Stimulated activated CD8-positive, alpha-beta memory T cell treated with anti-CD3 and anti-CD28 coated beads, Interleukin-12 subunit alpha, Interleukin-12 subunit beta, amount 100 ng/mL, for 4 hours (primary cell): ENCODE measurements around the gene MXRA7.
A peak's percentile ranks its signal among the peaks of the same experiment; 100 is the strongest.

Source experiments
- DNase-seq: peaks from one replicate; pipeline ENCODE4 v3.0.0-alpha.2; 2020; ENCODE audit warnings: low read depth

Gene MXRA7

DNA sequence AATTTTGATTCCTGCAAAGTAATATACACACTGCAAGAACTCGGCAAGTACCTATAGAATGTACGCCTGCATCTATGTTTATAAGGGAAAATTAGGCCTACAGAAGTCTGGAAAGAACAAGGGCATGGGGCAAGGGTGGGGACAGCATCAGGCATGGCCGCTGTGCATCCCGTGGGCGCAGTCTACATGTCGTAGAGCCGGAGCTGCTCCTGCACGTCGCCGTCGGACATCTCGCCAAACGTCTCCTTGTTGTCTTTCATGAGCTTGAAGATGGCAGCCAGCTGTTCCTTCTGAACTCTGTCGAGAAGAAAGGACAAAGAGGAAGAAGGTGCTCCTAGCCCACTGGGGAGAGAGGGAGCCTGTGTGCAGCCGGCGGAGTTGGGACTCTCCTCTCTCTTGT lies 33.4 kb downstream of the MXRA7 start:
- DNase-seq: no peak

DNA sequence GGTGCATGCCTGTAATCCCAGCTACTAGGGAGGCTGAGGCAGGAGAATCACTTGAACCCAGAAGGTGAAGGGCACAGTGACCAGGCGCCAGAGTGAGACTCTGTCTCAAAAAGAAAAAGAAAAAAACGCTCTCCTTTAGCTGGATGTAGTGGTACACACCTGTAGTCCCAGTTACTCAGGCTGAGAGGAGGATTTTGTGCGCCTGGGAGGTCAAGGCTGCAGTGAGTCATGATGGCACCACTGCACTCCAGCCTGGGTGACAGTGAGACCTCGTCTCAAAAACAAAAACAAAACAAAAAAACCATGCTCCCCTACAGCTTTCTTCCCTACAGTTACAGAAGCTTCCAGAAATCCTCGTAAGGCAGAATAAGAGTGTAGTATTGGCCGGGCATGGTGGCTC lies 34.1 kb downstream of the MXRA7 start:
- no peak for DNase-seq

DNA sequence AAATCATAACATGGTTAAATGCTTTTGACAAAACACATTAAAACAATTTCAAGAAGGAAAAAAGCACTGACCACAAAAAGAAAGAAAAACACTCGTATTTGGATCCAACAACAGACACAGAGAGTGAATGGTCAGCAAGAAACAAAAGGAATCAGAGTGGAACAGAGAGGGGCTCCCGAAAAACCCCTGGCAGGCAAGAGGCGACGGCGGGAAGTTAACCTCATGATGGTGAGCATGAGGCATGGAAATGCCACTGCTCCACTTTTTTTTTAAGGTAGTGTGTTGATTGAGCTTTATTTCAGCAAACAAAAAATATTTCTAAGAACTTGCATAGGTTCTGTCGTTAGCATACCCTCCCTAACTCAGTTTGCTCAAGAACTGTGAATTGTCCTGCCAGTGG lies 35.1 kb downstream of the MXRA7 start:
- no peak for DNase-seq

DNA sequence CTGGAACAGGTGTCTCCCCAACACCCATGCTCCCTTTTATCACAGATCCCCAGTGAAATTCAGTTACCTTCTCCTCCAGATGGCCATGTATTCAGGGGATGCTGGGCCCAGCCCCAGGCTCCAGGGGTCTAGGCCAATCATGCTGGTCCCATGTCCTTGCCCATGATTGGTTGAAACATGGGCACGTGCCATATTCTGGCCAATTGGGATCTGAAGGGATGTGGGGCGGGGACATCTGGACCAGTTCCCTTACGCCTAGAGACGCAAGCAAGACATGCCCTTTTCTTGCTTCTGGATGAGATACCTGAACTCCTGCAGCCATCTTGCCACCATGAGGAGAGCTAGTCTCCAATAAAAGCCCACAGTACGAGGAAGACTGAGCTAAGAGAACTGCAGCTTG lies 36.2 kb downstream of the MXRA7 start:
- DNase-seq: no peak

DNA sequence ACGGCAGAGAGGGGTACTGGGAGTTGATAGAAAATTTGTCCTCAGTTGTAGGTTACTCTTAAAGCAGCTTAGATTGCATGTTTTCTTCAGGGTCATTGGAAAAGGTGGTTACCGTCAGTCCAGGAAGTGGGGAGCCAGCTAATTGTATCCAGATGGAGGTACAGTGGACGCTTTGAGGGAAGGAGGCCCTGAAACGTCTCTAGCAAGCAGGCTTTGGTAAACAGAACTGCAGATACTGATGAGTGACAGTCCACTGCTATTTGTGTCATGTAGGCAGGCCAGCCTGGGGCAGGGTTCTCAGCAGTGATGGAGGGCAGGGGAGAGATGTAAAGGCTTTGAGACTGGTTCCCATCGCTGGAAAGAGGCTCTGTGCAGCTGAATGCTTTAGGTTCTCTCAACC lies 37.0 kb downstream of the MXRA7 start:
- DNase-seq: no peak

DNA sequence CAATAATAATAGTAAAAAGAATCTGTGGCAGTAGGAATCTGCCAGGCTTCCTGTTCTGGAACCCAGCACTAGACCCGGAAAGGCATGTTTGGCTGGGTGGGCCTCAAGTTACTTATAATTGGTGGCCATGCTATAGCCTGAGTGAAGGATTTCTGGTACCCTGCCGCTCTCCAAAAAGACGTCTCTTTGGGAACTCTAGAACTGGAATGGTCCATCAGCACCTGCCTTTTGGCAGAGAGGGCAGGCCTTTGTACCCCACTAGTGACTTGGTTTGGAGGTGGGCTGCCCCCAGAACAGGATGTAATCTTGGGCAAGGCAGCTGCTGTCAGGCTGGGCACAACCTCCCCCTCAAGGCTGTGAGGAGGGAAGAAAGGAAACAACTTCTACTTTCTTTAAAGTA lies 37.9 kb downstream of the MXRA7 start:
- DNase-seq: no peak

DNA sequence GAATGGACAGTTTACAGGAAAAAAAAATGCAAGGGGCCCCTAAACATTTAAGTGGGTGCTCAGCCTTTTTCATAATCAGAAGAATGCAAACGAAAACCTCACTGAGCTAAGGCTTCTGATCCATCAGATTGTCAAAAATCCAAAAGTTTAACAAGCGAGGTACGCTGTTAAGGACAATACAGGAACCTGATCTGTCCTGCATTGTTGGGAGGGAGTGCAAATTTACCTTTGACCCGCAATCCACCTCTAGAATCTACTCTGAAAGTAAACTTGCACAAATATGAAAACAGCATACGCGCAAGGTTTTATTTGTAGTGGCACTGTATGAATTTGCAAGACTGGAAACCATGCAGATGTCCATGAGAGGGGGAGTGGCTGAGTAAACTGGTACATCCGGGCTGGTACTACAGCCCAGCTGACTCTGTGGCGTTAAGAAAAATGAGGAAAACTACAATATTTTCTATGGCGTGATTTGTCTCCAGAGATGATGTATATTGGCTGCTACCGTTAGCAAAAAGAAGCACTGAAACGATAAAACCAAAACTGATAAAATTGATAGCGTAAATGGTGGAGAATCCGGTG lies 38.4 kb downstream of the MXRA7 start:
- no peak for DNase-seq

DNA sequence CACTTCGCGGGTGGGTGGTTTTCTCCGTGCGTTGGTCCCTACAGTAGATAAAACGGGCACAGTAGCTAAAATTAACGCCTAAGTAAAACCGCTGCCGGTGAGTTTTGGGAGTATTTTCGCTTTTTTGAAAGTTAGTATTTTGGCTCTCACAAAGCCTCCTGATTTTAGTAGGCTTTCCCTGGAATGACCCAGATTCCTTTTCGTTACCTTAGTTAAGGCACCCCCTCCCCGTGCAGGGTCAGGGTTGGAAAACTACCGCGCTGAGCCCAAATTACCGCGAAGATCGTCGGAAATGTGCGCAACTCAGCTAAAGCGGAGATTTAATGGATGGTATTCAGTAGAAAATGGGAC lies 38.9 kb downstream of the MXRA7 start:
- no peak for DNase-seq

DNA sequence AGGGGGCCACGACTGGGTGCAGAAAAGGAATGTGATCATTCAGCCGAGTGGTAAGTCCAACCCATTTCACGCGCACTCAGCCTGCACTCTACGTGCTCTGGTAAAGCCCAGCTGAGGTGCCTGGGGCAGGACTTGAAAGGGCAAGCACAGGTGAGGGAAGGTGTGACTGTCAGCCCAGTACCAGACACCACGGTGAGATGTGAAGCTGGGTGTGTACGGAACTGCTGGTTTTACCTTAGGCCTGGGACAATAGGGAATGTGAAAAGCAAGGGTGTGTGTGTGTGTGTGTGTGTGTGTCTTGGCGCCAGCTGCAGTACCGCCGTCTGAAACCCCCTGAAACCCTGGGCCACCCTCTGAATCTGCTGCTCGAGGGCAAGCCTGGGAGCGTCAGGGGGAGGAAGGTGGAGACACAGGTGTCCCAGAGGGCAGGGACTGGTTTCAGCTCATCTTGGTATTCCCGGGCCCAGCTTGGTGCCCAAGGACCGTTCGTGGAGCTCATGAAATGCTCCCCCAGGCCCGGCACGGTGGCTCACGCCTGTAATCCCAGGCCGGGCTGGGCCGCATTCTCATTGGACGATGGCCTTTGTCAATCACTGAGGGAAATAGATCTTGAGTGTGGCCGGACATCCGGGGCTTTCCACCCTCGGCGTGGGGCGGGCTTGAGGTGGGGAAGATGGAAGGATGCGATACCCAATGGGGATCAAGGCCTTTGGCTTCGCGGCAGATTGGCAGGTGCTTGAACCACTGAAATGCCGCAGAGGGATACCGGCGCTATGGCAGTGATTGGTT lies 39.4 kb downstream of the MXRA7 start:
- DNase-seq: peak; percentile 96

DNA sequence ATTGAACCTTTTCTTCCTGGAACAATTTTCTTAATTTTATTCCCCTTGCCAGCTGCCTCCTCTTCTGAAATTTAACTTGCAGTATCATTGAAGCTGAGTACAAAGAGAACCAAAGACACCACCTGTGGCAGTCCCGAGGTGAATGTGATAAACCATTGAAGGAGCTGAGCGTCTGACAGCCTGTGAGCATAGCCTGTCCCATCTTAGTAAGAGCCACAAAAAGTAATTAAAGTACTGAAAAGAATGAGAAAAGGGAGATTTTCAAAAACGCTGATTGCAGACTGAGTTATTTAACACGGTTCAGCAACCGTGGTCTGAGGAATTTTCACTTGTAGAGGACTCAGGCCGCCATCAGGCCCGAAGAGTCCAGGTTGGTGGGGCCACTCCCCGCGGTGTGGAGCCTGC lies 40.0 kb downstream of the MXRA7 start:
- no peak for DNase-seq

DNA sequence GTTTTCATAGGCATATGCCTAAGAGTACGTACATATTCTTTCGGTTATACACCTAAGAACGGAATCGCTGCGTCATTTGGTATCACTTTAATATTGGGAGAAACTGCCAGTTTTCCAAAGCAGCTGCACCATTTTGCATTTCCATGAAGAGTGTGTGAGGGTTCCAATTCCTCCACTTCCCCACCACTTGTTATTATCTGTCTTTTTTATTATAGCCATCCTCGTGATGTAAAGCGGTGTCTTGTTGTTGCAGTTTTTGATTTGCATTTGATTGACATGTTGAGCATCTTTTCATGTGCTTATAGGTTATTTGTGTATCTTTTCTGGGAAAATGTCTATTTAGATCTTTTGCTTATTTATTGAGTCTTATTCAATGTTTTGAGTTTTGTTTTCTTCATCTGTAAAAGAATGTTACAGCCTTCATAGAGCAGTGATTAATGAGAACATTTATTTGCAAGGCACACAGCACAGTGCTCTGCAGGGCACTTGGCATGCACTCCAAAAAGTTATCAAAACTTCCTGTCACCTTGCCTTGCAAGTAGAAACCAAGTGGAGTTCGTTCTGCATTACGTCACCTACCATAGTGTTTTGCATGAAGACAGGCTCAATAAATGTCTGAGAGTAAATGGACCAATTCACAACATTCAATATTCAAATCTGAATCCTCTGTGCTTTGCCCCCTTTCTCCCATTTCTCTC lies 40.6 kb downstream of the MXRA7 start:
- no peak for DNase-seq

DNA sequence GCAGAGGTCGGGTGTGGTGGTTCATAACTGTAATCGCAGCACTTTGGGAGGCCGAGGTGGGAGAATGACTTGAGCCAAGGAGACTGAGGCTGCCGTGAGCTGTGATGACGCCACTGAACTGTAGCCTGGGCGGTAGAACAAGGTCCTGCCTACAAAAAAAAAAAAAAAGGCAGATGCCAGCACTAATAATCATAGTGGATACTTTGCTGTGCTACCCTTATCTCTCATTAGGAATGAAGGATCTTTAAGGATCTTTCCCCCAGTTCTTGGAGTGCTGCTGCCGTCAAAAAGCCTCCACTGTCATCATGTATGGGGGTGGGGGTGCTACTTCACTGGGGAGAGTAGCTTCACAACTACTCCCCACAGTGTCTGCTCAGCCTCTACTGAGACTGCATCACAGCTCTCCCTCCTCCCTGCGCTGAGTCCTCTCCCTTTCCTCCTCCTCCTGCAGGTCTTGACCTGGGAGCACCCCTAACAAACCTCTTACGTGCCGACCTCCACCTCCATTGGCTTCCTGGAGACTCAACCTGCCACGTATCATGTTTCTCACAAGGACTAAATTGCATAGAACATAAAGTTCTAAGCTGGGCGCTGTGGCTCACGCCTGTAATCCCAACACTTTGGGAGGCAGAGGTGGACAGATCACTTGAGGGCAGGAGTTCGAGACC lies 42.8 kb downstream of the MXRA7 start:
- no peak for DNase-seq

DNA sequence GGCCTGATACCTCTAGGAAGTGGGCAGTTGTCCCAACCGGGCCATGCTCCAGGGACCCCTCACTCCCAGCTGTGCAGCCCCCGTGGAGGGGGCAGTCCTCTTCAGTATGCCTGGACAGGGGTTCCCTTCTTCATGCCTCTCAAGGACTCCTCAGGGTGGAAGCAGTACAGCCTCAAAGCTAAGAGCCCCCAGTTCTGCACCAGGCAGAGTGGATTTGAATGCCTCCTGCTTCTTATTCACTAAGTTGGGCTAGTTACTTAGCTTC lies 43.3 kb downstream of the MXRA7 start:
- no peak for DNase-seq

DNA sequence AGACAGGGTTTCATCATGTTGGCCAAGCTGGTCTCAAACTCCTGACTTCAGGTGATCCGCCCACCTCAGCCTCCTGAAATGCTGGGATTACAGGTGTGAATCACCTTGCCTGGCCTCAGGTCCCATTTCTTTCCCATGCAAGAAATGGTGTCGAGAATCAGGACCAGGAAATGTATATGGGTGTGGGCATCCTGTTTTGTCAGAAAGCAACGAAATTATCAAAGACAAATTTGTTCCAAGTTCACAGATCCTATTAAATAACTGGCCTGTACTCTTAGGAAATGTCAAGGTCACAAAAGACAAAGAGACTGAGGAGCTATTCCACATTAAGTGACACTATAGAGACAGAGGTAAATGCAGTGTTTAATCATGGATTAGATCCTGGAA lies 50.1 kb downstream of the MXRA7 start:
- no peak for DNase-seq

DNA sequence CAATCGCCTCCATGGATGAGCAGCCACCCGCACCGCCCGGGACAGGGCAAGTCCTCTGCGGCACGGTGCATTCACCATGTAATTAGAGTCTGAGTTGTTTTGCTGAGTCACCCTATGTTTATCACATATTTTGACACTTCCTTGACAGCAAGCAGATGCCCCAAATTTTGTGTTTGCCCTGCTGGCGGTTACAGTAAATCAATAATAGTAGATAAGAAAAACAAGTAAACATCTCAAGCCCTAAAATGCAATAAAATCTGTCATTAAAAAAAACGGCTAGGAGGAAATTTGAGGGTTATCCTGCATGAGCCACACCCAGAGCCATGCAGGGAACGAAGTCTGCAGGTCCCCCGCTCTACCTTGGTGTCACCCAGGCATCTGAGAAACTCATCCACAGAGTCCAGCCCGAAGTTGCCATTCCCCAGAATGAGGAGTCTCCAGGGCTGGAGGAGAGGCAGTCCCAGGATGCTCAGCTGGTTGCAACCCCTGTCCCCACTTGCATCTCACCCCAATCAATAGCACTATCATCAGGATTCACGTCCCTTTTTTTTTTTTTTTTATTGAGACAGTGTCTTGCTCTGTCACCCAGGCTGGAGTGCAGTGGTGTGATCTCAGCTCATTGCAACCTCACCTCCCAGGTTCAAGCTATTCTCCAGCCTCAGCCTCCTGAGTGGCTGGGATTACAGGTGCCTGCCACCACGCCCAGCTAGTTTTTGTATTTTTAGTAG lies 50.7 kb downstream of the MXRA7 start:
- no peak for DNase-seq

DNA sequence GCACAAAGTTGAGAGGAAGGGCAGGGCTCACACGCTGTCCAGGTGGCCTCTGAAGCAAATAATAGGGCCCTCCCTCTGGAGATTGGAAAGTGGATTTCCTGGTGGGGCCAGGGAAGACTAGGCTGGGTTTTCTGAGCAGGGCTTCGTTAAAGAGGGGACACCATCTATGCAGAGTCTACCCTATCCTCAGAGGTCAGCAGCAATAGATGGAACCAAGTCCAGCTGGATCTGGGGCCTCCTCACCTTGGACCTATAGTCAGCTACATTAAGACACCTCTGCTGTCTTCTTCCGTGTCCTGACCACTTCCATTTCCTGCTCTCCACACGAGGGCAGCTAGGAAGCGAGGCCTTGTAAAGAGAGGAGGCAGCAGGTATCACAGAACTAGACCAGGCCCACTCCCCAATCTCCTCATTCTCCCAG lies 52.5 kb downstream of the MXRA7 start:
- DNase-seq: no peak

DNA sequence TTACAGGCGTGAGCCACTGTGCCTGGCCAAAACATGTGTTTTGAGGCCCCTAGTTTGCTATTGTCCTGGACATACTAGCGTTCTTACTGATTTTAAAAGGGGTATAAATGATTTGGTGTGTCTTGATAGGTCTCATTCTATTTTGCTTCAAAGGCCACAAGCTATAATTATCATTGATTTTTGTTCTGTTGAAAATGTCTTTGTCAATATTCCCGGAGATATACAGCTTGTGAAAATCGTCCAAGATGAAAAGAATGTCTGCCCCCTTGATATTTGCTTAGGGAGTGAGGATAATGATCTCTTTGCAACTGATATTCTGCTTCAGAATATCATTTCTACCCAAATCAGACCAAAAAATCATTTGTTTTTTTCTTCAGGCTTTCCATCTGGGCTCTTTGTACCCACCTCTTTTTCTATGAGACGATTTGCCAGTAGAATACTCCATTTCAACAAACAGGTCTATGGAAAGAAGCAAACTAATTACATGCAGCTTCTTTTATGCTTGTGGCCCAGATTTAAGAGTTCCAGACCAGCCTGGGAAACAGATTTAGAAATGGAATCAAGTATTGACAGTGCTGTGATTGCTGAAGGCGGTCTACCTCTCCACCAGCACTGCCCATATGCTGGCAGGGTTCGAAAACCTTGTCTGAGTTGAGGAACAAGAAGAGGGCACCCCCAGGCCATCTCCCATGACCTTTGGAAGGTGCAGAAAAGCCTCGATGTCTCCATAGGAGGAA lies 53.1 kb downstream of the MXRA7 start:
- no peak for DNase-seq

DNA sequence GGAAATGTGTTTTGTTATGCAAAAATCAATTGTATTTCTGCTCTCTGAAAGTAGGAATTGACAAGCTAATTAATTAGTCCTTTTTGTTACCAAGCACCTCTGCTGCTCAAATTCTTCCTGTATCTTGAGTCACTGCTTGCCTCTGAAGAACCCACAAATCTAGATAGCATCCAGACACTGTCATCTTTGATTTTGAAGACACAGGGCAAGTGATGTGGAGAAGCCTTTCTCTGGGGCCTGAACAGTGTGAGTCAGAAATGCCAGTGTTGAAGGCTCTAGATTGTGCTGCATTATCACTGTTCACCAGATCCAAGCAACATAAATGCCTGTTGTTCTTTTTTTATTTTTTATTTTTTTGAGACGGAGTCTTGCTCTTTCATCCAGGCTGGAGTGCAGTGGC lies 56.4 kb downstream of the MXRA7 start:
- no peak for DNase-seq

DNA sequence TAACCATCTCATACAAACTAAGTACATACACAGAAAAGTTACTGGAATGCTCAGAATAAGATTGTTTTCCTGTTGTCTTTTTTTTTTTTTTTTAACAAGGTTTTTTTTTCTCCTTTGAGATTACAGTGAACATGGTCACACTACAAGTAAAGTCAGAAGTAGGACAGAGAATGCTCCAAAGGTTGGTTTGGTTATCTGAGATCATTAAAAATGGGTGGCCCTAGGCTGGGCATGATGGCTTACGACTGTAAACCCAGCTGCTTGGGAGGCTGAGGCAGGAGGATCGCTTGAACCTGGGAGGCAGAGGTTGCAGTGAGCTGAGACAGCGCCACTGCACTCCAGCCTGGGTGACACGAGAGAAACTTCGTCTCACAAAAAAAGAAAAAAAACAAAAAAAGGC lies 60.3 kb downstream of the MXRA7 start:
- DNase-seq: no peak

DNA sequence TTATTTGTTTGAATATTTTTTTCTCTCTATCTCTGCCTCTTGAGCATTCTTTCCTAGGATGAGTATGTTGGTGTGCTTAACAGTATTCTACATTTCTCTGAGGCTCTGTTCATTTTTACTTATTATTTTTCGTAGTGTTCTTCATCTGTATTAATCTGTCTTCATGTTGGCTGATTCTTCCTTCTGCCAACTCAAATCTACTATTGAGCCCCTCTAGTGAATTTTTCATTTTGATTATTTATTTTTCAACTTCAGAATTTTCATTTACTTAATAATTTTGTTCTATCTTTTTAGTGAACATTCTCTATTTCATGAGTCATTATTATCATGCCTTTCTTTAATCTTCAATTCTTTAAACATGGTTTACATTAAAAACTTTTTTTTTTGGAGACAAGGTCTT lies 64.1 kb downstream of the MXRA7 start:
- DNase-seq: no peak

DNA sequence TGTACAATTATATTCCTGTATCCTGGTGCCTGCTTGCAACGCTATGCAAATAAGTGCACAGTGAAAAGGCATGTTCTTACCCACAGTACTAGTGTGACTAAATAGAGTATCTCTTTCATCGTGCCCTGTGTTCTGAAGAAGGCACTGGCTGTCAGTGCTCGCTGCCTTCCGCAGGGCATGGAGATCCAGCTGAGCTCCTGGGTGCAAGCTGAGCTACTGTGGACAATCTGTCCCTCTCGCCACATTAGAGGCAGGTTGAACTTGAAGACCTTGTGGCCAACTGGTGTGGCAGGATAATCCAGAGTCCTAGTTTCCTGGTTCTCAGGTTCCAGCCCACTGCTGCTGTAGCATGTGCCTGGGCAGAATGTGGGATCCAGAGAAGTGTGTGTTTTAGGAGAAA lies 65.3 kb downstream of the MXRA7 start:
- no peak for DNase-seq

DNA sequence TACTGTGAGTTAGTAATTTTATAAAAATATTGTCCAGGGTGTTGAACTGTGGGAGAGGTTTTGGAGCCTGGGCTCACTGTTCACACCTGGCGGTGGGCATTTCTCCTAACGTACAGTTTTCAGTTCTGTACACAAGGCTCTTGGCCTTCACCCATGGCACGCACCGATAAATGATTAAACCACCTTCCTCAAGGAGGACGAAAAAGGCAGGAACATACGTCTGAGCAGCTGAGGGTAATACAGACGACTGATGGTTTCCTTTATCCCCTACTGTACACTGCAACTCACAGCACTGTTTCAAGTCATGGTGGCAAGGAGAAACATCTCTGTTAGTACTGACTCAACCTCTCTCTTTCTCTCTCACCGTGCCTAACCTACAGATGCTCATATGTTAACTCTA lies 65.8 kb downstream of the MXRA7 start:
- DNase-seq: no peak
